GM12878 (cell line): Measurements from ENCODE around the gene STAT4. TPM values are rescaled to one million over a fixed set of nuclear protein-coding genes. Genes with fewer than 3 reads are reported as not detected.

ENCODE experiments used
- EGR1 ChIP-seq, 2 experiments: IDR thresholded peaks; 1 replicate in 1 of 2; 2 replicates in 1 of 2; pipeline ENCODE4 v1.6.1; 2011 to 2012; ENCODE audit warnings: low read depth in 2 of 2, low read length in 2 of 2, borderline replicate concordance in 1 of 2, mild to moderate bottlenecking in 1 of 2, moderate library complexity in 1 of 2
- ETV6 ChIP-seq, 2 experiments: fragments of 450-650 bp in 1 of 2; IDR thresholded peaks in 1 of 2; conservative IDR thresholded peaks in 1 of 2; 2 replicates each; pipeline ENCODE4 v1.6.1; 2014; ENCODE audit warnings: antibody characterized with exemption in 1 of 2, borderline replicate concordance in 1 of 2, low read depth in 1 of 2, mild to moderate bottlenecking in 1 of 2, moderate library complexity in 1 of 2
- FOXK2 ChIP-seq: fragments of 450-650 bp; IDR thresholded peaks from 2 replicates; pipeline ENCODE4 v1.6.1; 2017; ENCODE audit warnings: mild to moderate bottlenecking, moderate library complexity
- HDAC2 ChIP-seq: fragments of 200-600 bp; sonication (generic); IDR thresholded peaks from 2 replicates; pipeline ENCODE4 v1.6.1; 2017
- HDGF ChIP-seq: fragments of 450-650 bp; IDR thresholded peaks from 2 replicates; pipeline ENCODE4 v1.6.1; 2016; ENCODE audit warnings: antibody characterized with exemption
- IKZF2 ChIP-seq, 2 experiments: fragments of 450-650 bp; IDR thresholded peaks; 2 replicates each; pipeline ENCODE4 v1.6.1; 2017; ENCODE audit warnings: mild to moderate bottlenecking in 2 of 2, moderate library complexity in 2 of 2
- LARP7 ChIP-seq: fragments of 450-650 bp; IDR thresholded peaks from 2 replicates; pipeline ENCODE4 v1.6.1; 2017; ENCODE audit warnings: mild to moderate bottlenecking
- MEF2A ChIP-seq: IDR thresholded peaks from 2 replicates; pipeline ENCODE4 v1.6.1; 2011; ENCODE audit warnings: low read depth, mild to moderate bottlenecking, low read length, moderate library complexity; ENCODE audit not compliant: insufficient read depth
- NR2C1 ChIP-seq: fragments of 450-650 bp; IDR thresholded peaks from 2 replicates; pipeline ENCODE4 v1.6.1; 2017; ENCODE audit warnings: antibody characterized with exemption, mild to moderate bottlenecking, moderate library complexity
- PML ChIP-seq: IDR thresholded peaks from 2 replicates; pipeline ENCODE4 v1.6.1; 2012; ENCODE audit warnings: low read length, inconsistent platforms
- POLR2AphosphoS2 ChIP-seq: IDR thresholded peaks from 2 replicates; pipeline ENCODE4 v1.6.1; 2011; ENCODE audit warnings: low read depth, mild to moderate bottlenecking, low read length, improper control_type of control experiment, moderate library complexity
- RAD21 ChIP-seq: IDR thresholded peaks from 2 replicates; pipeline ENCODE4 v1.6.1; 2011; ENCODE audit warnings: mild to moderate bottlenecking, low read depth, low read length, moderate library complexity; ENCODE audit not compliant: insufficient read depth
- RUNX3 ChIP-seq: IDR thresholded peaks from 2 replicates; pipeline ENCODE4 v1.6.1; 2012; ENCODE audit warnings: low read length, inconsistent platforms
- SIX5 ChIP-seq: IDR thresholded peaks from 2 replicates; pipeline ENCODE4 v1.6.1; 2011; ENCODE audit warnings: mild to moderate bottlenecking, low read depth, low read length, moderate library complexity; ENCODE audit not compliant: severe bottlenecking
- TARDBP ChIP-seq: IDR thresholded peaks from 2 replicates; pipeline ENCODE4 v1.6.1; 2016; ENCODE audit warnings: borderline replicate concordance
- TBL1XR1 ChIP-seq: IDR thresholded peaks from 2 replicates; pipeline ENCODE4 v1.6.1; 2012; ENCODE audit warnings: low read depth, low read length, improper control_type of control experiment
- TCF3 ChIP-seq: IDR thresholded peaks from 2 replicates; pipeline ENCODE4 v1.6.1; 2012; ENCODE audit warnings: low read depth, mild to moderate bottlenecking, low read length, borderline replicate concordance; ENCODE audit not compliant: insufficient read depth
- polyA plus RNA-seq, 11 experiments: library from polyadenylated mRNA; depleted of rRNA in 4 of 11; unstranded in 6 of 11; stranded (reverse) in 5 of 11; fragments of >200 nt; fragmentation: Nextera tagmentation in 4 of 11; fragmentation: Illumina TruSeq in 1 of 11; extraction: Ambion mirVana in 4 of 11; extraction: Trizol in 1 of 11; gene quantifications; 1 replicate in 1 of 11; 2 replicates in 10 of 11; pipeline versions ENCODE4 v1.2.1 to v1.2.3, GENCODE V29; 2011 to 2016; ENCODE audit warnings: inconsistent platforms in 2 of 11, missing spikeins in 2 of 11, low read depth in 1 of 11
- total RNA-seq, 4 experiments: library from RNA; depleted of rRNA in 3 of 4; stranded (reverse); fragments of >200 nt in 3 of 4; fragmentation: Illumina TruSeq in 1 of 4; extraction: Trizol in 1 of 4; gene quantifications; 2 replicates each; pipeline versions ENCODE4 v1.2.1 to v1.2.3, GENCODE V29; 2013 to 2021
- TF ChIP-seq, protein P1 (sequence below): fragments of 450-650 bp; IDR thresholded peaks from 2 replicates; pipeline ENCODE4 v1.6.1; 2016; ENCODE audit warnings: mild to moderate bottlenecking
- TF ChIP-seq, protein P2 (sequence below): fragments of 150-350 bp; IDR thresholded peaks from 2 replicates; pipeline ENCODE4 v1.6.1; 2016; ENCODE audit warnings: low read depth, low read length
- TF ChIP-seq, protein P3 (sequence below): fragments of 450-650 bp; formaldehyde crosslinking; IDR thresholded peaks from 2 replicates; pipeline ENCODE4 v1.4.0; 2020; ENCODE audit warnings: mild to moderate bottlenecking, moderate library complexity

STAT4 gene
- total and polyA plus RNA-seq, 10 of the 15 experiments (the other 5 are each of a cell fraction or from before 2014, with no cell fraction given) = 3.1 to 9.3 (median 7.1) TPM

DNA sequence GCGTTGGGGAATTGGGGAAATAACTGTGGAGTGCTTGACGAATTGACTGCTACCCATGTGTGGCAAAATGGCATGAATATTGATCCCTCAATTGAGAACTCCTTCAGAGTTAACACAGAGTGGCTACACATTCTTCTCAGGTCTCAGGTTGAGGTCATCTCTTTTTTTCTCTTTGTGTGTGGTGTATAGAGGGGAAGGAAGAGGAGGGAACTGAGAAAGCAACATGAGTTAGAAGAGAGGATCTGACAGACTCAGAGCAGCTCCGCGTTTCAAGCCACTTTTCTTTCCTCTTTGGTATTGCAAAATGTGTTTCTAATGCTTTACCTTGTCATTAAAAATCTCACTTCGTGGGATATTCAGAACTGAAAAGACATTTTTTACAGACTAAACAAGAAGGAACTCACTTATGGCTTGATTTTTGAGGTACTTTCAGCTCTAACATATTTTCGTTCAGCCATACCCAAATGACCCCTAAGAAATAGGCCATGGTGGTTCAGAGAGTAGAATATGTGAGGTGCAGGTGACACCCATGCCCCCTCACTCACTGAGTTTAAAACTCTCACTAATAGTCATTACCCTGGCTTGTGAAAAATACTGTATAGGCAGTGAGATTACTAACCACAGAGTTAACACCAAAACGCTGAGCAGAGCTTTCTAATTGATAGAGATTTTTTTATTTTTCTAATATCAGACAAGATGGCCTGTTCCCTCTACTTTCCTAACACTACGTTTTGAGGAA, 22.5 kb downstream of the STAT4 start (continued):
- no peak for TF ChIP-seq POLR2AphosphoS2
- no peak for TF ChIP-seq IKZF2 (IDR thresholded peaks at IDR 0.05)
- TF ChIP-seq, protein P1, sequence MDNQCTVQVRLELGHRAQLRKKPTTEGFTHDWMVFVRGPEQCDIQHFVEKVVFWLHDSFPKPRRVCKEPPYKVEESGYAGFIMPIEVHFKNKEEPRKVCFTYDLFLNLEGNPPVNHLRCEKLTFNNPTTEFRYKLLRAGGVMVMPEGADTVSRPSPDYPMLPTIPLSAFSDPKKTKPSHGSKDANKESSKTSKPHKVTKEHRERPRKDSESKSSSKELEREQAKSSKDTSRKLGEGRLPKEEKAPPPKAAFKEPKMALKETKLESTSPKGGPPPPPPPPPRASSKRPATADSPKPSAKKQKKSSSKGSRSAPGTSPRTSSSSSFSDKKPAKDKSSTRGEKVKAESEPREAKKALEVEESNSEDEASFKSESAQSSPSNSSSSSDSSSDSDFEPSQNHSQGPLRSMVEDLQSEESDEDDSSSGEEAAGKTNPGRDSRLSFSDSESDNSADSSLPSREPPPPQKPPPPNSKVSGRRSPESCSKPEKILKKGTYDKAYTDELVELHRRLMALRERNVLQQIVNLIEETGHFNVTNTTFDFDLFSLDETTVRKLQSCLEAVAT = no peak
- no peak for TF ChIP-seq RAD21
- TF ChIP-seq ETV6 (conservative IDR thresholded peaks at IDR 0.05 in 1 of 2, IDR thresholded peaks at IDR 0.05 in 1 of 2; ENCODE audit: borderline replicate concordance in 1 of 2, low read depth in 1 of 2) = peak in 1 of 2 experiments; percentile 15; a peak in 1 of 4 replicates
- no peak for TF ChIP-seq EGR1 (IDR thresholded peaks at IDR 0.05; ENCODE audit: borderline replicate concordance in 1 of 2, low read depth in 2 of 2, low read length in 2 of 2)
- peak; percentile 40; the same call in 1 of the 2 replicates for TF ChIP-seq RUNX3
- no peak for TF ChIP-seq FOXK2
- TF ChIP-seq SIX5 = no peak
- TF ChIP-seq PML = no peak
- TF ChIP-seq, protein P2, sequence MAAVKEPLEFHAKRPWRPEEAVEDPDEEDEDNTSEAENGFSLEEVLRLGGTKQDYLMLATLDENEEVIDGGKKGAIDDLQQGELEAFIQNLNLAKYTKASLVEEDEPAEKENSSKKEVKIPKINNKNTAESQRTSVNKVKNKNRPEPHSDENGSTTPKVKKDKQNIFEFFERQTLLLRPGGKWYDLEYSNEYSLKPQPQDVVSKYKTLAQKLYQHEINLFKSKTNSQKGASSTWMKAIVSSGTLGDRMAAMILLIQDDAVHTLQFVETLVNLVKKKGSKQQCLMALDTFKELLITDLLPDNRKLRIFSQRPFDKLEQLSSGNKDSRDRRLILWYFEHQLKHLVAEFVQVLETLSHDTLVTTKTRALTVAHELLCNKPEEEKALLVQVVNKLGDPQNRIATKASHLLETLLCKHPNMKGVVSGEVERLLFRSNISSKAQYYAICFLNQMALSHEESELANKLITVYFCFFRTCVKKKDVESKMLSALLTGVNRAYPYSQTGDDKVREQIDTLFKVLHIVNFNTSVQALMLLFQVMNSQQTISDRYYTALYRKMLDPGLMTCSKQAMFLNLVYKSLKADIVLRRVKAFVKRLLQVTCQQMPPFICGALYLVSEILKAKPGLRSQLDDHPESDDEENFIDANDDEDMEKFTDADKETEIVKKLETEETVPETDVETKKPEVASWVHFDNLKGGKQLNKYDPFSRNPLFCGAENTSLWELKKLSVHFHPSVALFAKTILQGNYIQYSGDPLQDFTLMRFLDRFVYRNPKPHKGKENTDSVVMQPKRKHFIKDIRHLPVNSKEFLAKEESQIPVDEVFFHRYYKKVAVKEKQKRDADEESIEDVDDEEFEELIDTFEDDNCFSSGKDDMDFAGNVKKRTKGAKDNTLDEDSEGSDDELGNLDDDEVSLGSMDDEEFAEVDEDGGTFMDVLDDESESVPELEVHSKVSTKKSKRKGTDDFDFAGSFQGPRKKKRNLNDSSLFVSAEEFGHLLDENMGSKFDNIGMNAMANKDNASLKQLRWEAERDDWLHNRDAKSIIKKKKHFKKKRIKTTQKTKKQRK = no peak
- TF ChIP-seq NR2C1 = no peak
- TF ChIP-seq MEF2A = no peak
- no peak for TF ChIP-seq TBL1XR1
- no peak for TF ChIP-seq HDGF
- TF ChIP-seq, protein P3, sequence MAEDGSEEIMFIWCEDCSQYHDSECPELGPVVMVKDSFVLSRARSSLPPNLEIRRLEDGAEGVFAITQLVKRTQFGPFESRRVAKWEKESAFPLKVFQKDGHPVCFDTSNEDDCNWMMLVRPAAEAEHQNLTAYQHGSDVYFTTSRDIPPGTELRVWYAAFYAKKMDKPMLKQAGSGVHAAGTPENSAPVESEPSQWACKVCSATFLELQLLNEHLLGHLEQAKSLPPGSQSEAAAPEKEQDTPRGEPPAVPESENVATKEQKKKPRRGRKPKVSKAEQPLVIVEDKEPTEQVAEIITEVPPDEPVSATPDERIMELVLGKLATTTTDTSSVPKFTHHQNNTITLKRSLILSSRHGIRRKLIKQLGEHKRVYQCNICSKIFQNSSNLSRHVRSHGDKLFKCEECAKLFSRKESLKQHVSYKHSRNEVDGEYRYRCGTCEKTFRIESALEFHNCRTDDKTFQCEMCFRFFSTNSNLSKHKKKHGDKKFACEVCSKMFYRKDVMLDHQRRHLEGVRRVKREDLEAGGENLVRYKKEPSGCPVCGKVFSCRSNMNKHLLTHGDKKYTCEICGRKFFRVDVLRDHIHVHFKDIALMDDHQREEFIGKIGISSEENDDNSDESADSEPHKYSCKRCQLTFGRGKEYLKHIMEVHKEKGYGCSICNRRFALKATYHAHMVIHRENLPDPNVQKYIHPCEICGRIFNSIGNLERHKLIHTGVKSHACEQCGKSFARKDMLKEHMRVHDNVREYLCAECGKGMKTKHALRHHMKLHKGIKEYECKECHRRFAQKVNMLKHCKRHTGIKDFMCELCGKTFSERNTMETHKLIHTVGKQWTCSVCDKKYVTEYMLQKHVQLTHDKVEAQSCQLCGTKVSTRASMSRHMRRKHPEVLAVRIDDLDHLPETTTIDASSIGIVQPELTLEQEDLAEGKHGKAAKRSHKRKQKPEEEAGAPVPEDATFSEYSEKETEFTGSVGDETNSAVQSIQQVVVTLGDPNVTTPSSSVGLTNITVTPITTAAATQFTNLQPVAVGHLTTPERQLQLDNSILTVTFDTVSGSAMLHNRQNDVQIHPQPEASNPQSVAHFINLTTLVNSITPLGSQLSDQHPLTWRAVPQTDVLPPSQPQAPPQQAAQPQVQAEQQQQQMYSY (CRISPR knock-in tag) = no peak
- no peak for TF ChIP-seq TCF3
- TF ChIP-seq TARDBP = no peak
- no peak for TF ChIP-seq LARP7
- TF ChIP-seq HDAC2 = no peak
